ENCODE data around the gene CD99L2. TPM values are rescaled to one million over a fixed set of nuclear protein-coding genes. Genes with fewer than 3 reads are reported as not detected.

Gene CD99L2
- total RNA-seq, 2 experiments from 2014 or later = 8.4 to 9.6 TPM

DNA sequence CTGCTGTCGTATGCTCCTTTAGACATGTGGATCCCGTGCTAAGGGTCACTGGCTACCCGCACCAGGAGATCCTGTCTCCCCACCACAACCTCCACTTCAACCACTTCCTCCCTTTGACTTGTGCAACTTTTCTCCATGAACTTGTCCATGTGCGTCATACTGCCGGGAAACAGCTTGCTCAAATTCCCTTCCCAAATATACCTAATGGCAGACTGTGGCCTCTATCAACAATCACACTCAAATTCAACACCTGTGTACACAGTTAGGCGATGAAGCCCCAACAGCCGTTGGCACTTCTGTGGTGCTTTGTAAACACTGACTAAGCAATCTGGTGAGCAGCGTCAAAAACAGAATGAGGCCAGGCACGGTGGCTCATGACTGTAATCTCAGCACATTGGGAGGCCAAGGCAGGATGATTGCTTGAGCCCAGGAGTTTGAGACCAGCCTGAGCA, 49.5 kb downstream of the CD99L2 start:
- Mint-ChIP-seq H3K36me3 (ENCODE audit: low read depth) (peaks cover 5% of the 10 kb centered on the region), H3K9me3 (ENCODE audit: low read depth) (no peaks in the 10 kb centered on the region), H3K4me1 (peaks cover 9% of the 10 kb centered on the region), H3K27ac (no peak overlapping the region), H3K4me3 (no peak overlapping the region), H3K27me3 (no peaks in the 10 kb centered on the region)
- intact Hi-C loops (cut with DNase I, micrococcal nuclease) = no loop called here
- DNase-seq (peak; percentile 8), ATAC-seq (peak; percentile 23)
- CTCF ChIA-PET = no interaction called here
- POLR2A ChIA-PET = no interaction called here

- ATAC-seq (no peak), DNase-seq (no peak)
- Mint-ChIP-seq H3K9me3 (ENCODE audit: low read depth) (no peaks in the 10 kb centered on the region), H3K36me3 (ENCODE audit: low read depth) (no peaks in the 10 kb centered on the region), H3K27me3 (no peaks in the 10 kb centered on the region), H3K4me3 (no peak overlapping the region), H3K27ac (no peak overlapping the region), H3K4me1 (peaks cover 9% of the 10 kb centered on the region)
- CTCF ChIA-PET = interaction anchor here (1.7 kb wide), 1 partner anchor 10 kb away, joined by 5 read pairs; no protein-coding TSS in a partner anchor
- intact Hi-C loops (cut with DNase I, micrococcal nuclease) = no loop called here
- POLR2A ChIA-PET = no interaction called here
Measured at GRCh38 chrX:150847088-150847487, 51.4 kb downstream of the CD99L2 start.

GRCh38 chrX:150846130-150846529, 52.3 kb downstream of the CD99L2 start:
- intact Hi-C loops (cut with DNase I, micrococcal nuclease) = no loop called here

GRCh38 chrX:150845091-150845490, 53.4 kb downstream of the CD99L2 start:
- DNase-seq = no peak
- Mint-ChIP-seq H3K9me3 (ENCODE audit: low read depth) (no peaks in the 10 kb centered on the region), H3K36me3 (ENCODE audit: low read depth) (no peaks in the 10 kb centered on the region), H3K4me1 (peaks cover 9% of the 10 kb centered on the region), H3K27ac (no peak overlapping the region), H3K27me3 (no peaks in the 10 kb centered on the region), H3K4me3 (no peak overlapping the region)
- CTCF ChIA-PET = no interaction called here
- ATAC-seq = no peak
- POLR2A ChIA-PET = no interaction called here
- intact Hi-C loops (cut with DNase I, micrococcal nuclease) = no loop called here

More at GRCh38 chrX:150846130-150846529, 52.3 kb downstream of the CD99L2 start:
- ATAC-seq (no peak), DNase-seq (no peak)
- Mint-ChIP-seq H3K27ac (no peak overlapping the region), H3K27me3 (no peaks in the 10 kb centered on the region), H3K9me3 (ENCODE audit: low read depth) (no peaks in the 10 kb centered on the region), H3K36me3 (ENCODE audit: low read depth) (no peaks in the 10 kb centered on the region), H3K4me1 (peaks cover 9% of the 10 kb centered on the region), H3K4me3 (no peak overlapping the region)
- POLR2A ChIA-PET = no interaction called here
- CTCF ChIA-PET = interaction anchor here (1.7 kb wide), 1 partner anchor 9 kb away, joined by 5 read pairs; no protein-coding TSS in a partner anchor

DNA sequence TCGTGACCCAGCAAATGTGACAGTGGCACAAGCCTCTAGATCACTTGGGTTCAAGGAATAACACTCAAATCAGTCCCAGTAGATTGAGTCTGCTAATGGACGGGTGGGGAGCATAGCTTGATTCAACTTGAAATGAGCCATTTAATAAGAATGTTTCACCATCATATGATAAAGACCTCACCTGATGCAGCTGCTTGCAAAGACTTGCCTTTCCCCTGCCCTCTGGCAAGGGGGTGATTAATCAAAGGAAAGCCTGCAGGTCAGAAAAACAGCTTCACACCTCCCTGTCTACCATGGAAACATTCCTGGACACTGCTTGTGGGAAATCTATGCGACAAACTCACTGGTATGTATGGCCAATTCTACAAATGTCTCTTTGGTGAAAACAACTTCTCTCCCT, 54.5 kb downstream of the CD99L2 start:
- no peaks in the 10 kb centered on the region for H3K36me3 Mint-ChIP-seq (ENCODE audit: low read depth)
- intact Hi-C loops (cut with DNase I, micrococcal nuclease) = no loop called here
- CTCF ChIA-PET = interaction anchor here (0.9 kb wide), 1 partner anchor 55 kb away, joined by 3 read pairs; no protein-coding TSS in a partner anchor
- no peaks in the 10 kb centered on the region for H3K9me3 Mint-ChIP-seq (ENCODE audit: low read depth)
- peaks cover 9% of the 10 kb centered on the region for H3K4me1 Mint-ChIP-seq
- H3K27ac Mint-ChIP-seq = no peak overlapping the region
- DNase-seq (no peak), ATAC-seq (no peak)
- POLR2A ChIA-PET = interaction anchor here (0.8 kb wide), 1 partner anchor 818 kb away, joined by 4 read pairs; no protein-coding TSS in a partner anchor
- H3K4me3 Mint-ChIP-seq = no peak overlapping the region
- no peaks in the 10 kb centered on the region for H3K27me3 Mint-ChIP-seq

DNA sequence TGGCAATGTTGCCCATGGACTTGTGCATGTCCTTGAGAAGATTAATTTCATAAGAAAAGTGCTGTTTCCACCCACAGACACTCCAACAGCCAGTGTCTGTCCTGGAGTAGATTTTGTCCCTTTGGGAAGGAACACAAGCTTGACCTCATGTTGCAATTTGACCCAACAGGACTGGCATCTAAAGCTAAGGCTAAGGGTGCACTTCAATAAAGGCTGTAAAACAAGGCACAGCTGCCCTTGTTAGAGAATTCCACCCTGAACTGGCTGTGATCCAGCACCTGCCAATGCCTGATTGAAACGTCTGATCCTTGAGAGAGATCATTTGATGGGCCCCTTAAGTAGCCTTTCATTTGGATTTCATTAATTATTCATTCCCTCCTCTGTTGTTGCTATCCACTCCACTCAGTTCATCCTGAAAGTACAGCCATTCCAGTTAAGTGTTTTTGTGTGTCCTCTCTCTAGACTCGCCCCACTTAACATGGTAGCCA, 56.2 kb downstream of the CD99L2 start:
- ATAC-seq = no peak
- H3K4me3 Mint-ChIP-seq = no peak overlapping the region
- H3K27ac Mint-ChIP-seq = no peak overlapping the region
- no peak for DNase-seq
- H3K27me3 Mint-ChIP-seq = no peaks in the 10 kb centered on the region
- H3K9me3 Mint-ChIP-seq (ENCODE audit: low read depth) = no peaks in the 10 kb centered on the region
- intact Hi-C loops (cut with DNase I, micrococcal nuclease) = no loop called here
- H3K4me1 Mint-ChIP-seq = no peaks in the 10 kb centered on the region
- ChIA-PET POLR2A (no interaction called here), CTCF (no interaction called here)
- H3K36me3 Mint-ChIP-seq (ENCODE audit: low read depth) = no peaks in the 10 kb centered on the region

DNA sequence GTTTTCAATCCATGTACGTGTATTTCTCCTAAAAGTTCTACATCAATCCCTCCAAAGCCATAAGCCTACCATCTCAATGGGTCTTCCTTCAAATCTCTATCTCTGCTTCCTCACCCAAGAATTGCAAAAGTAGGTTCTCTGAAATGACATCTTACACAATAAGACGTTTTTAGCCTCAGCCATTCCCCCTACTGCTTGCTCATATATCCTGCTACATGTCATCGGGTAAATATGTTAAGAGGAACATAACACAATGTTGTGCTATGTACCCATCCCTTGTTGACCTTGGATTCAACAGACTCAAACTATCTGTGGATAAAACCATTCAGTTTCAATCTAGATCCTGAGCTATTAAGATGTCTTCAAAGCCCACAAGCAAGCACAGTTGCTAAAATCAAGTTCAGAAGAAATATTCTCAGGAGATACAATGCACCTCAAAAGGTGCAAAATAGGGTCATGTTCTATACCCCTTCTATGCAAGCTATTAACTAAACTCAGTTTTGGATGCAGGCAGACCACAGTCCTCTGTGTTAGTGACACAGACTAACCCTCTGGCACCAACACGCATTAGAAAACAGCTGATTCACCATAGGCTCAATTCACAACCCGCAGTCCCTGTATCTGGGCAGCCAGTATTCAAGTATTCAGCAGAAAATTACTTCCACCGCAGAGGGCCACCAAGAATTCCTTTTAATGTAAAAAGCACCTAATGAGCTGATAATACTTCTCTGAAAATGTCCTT, 56.8 kb downstream of the CD99L2 start:
- Mint-ChIP-seq H3K4me3 (no peak overlapping the region), H3K9me3 (ENCODE audit: low read depth) (no peaks in the 10 kb centered on the region), H3K36me3 (ENCODE audit: low read depth) (no peaks in the 10 kb centered on the region), H3K27ac (no peak overlapping the region), H3K27me3 (no peaks in the 10 kb centered on the region), H3K4me1 (no peaks in the 10 kb centered on the region)
- ChIA-PET CTCF (no interaction called here), POLR2A (no interaction called here)
- intact Hi-C loops (cut with DNase I, micrococcal nuclease) = no loop called here
- ATAC-seq = no peak
- DNase-seq = no peak

- H3K9me3 Mint-ChIP-seq (ENCODE audit: low read depth) = peaks cover 2% of the 10 kb centered on the region
- CTCF ChIA-PET = interaction anchor here (1.5 kb wide), 1 partner anchor 9 kb away, joined by 5 read pairs; no protein-coding TSS in a partner anchor
- POLR2A ChIA-PET = no interaction called here
- no peaks in the 10 kb centered on the region for H3K27me3 Mint-ChIP-seq
- ATAC-seq (no peak), DNase-seq (no peak)
- intact Hi-C loops (cut with DNase I, micrococcal nuclease) = no loop called here
- peaks cover 4% of the 10 kb centered on the region for H3K36me3 Mint-ChIP-seq (ENCODE audit: low read depth)
- no peak overlapping the region for H3K4me3 Mint-ChIP-seq
- no peaks in the 10 kb centered on the region for H3K4me1 Mint-ChIP-seq
- H3K27ac Mint-ChIP-seq = no peak overlapping the region
Measured at GRCh38 chrX:150837845-150838244, 60.6 kb downstream of the CD99L2 start.

GRCh38 chrX:150834695-150835094, 63.8 kb downstream of the CD99L2 start:
- Mint-ChIP-seq H3K27me3 (no peaks in the 10 kb centered on the region), H3K9me3 (ENCODE audit: low read depth) (peaks cover 2% of the 10 kb centered on the region)
- no peak for ATAC-seq

DNA sequence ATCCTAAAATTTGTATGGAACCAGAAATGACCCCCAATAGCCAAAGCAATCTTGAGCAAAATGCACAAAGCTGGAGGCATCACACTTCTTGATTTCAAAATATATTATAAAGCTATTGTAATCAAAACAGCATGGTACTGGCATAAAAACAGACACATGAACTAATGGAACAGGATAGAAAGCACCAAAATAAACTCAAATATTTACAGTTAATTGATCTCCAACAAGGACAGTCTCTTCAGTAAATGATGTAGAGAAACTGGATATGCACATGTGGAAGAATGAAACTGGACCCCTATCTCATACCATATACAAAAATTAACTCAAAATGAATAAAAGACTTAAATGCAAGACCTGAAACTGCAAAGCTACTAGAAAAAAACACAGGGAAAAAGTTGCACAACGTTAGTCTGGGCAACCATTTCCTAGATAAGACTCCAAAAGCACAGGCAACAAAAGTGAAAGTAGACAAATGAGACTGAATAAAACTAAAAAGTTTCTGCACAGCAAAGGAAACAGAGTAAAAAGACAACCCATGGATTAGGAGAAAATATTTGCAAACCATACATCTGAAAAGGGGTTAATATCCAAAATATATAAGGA, 64.9 kb downstream of the CD99L2 start:
- H3K4me1 Mint-ChIP-seq = no peaks in the 10 kb centered on the region
- CTCF ChIA-PET = no interaction called here
- no peak overlapping the region for H3K4me3 Mint-ChIP-seq
- no peak overlapping the region for H3K27ac Mint-ChIP-seq
- H3K9me3 Mint-ChIP-seq (ENCODE audit: low read depth) = peaks cover 2% of the 10 kb centered on the region
- H3K36me3 Mint-ChIP-seq (ENCODE audit: low read depth) = peaks cover 8% of the 10 kb centered on the region
- intact Hi-C loops (cut with DNase I, micrococcal nuclease) = no loop called here
- DNase-seq (no peak), ATAC-seq (no peak)
- POLR2A ChIA-PET = no interaction called here
- H3K27me3 Mint-ChIP-seq = no peaks in the 10 kb centered on the region

More at GRCh38 chrX:150834695-150835094, 63.8 kb downstream of the CD99L2 start:
- Mint-ChIP-seq H3K4me1 (no peaks in the 10 kb centered on the region), H3K27ac (no peak overlapping the region), H3K36me3 (ENCODE audit: low read depth) (peaks cover 4% of the 10 kb centered on the region), H3K4me3 (no peak overlapping the region)
- intact Hi-C loops (cut with DNase I, micrococcal nuclease) = no loop called here
- ChIA-PET POLR2A (no interaction called here), CTCF (no interaction called here)
- no peak for DNase-seq

DNA sequence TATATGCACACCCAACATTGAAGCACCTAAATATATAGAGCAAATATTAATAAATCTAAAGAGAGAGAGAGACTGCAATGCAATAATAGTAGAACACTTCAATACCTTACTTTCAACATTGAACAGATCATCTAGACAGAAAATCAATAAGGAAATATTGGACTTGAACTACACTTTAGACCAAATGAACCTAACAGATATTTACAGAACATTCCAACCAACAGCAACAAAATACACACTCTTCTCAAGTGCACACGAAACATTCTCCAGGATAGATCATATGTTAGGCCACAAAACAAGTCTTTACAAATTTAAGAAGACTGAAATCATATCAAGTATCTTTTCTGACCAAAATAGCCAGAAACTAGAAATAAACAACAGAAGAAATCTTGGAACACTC, 66.6 kb downstream of the CD99L2 start:
- no peak overlapping the region for H3K27ac Mint-ChIP-seq
- no peak for DNase-seq
- H3K9me3 Mint-ChIP-seq (ENCODE audit: low read depth) = peaks cover 2% of the 10 kb centered on the region
- POLR2A ChIA-PET = no interaction called here
- H3K27me3 Mint-ChIP-seq = no peaks in the 10 kb centered on the region
- intact Hi-C loops (cut with DNase I, micrococcal nuclease) = no loop called here
- H3K4me3 Mint-ChIP-seq = no peak overlapping the region
- peaks cover 17% of the 10 kb centered on the region for H3K36me3 Mint-ChIP-seq (ENCODE audit: low read depth)
- H3K4me1 Mint-ChIP-seq = no peaks in the 10 kb centered on the region
- CTCF ChIA-PET = no interaction called here
- ATAC-seq = no peak

DNA sequence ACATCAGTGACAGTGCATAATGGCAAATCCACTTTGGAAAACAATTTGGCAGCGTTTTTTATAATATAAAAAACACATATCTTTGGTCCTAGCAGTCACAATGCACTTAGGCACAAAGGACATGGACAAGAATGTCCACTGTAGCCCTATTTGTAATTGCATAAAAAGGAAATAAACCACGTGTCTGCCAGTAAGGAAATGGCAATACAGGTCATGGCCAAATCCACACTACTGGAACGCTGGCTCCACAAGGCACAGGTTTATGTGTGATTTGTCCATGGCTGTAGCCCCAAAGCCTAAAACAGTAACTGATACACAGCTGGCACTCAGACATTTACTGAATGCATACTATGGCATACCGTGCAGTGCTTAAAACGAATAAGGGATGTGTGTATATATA, 69.7 kb downstream of the CD99L2 start:
- H3K27me3 Mint-ChIP-seq = no peaks in the 10 kb centered on the region
- intact Hi-C loops (cut with DNase I, micrococcal nuclease) = no loop called here
- H3K4me3 Mint-ChIP-seq = no peak overlapping the region
- peaks cover 23% of the 10 kb centered on the region for H3K36me3 Mint-ChIP-seq (ENCODE audit: low read depth)
- CTCF ChIA-PET = no interaction called here
- no peak for DNase-seq
- no peaks in the 10 kb centered on the region for H3K4me1 Mint-ChIP-seq
- ATAC-seq = no peak
- H3K9me3 Mint-ChIP-seq (ENCODE audit: low read depth) = no peaks in the 10 kb centered on the region
- POLR2A ChIA-PET = no interaction called here
- no peak overlapping the region for H3K27ac Mint-ChIP-seq

Measured in activated CD4-positive, alpha-beta T cell treated with anti-CD3 and anti-CD28 coated beads for 36 hours (primary cell).